ENCODE results near the gene PARP15.

GRCh38 chr3:122629763-122630162 is 52.3 kb downstream of the PARP15 start:
- TF ChIP-seq POLR2A (IDR thresholded peaks at IDR 0.05; ENCODE audit: extremely low read depth, insufficient read length) (no peak), CTCF (IDR thresholded peaks at IDR 0.05; ENCODE audit: low read depth, low read length) (no peak), MAX (IDR thresholded peaks at IDR 0.05; ENCODE audit: low read depth, low read length) (no peak)
